ENCODE data around the gene GAL3ST3.

Gene GAL3ST3

GRCh38 chr11:66069715-66070603, 21.0 kb upstream of the GAL3ST3 start, which contains the start of gene PACS1:
PACS1 (plus strand) TSS chr11:66070272; CDS start chr11:66070487, 215 bp downstream.
- peak; percentile 86 to 88 for DNase-seq

- peak; percentile 39 to 67 for DNase-seq
Measured at GRCh38 chr11:66068923-66069714, 20.2 kb upstream of the GAL3ST3 start.

- DNase-seq: peak; percentile 76 to 81
Measured at GRCh38 chr11:66068154-66068821, 19.3 kb upstream of the GAL3ST3 start.

- DNase-seq: no peak
Measured at GRCh38 chr11:66067640-66068039, 18.7 kb upstream of the GAL3ST3 start.

GRCh38 chr11:66066751-66067150, 17.8 kb upstream of the GAL3ST3 start:
- no peak for DNase-seq

- no peak for DNase-seq
Measured at GRCh38 chr11:66064571-66064970, 15.6 kb upstream of the GAL3ST3 start.

- no peak for DNase-seq
Measured at GRCh38 chr11:66063900-66064299, 14.9 kb upstream of the GAL3ST3 start.

GRCh38 chr11:66062408-66062807, 13.4 kb upstream of the GAL3ST3 start:
- no peak for DNase-seq

- no peak for DNase-seq
Measured at GRCh38 chr11:66061268-66061667, 12.3 kb upstream of the GAL3ST3 start.

- no peak for DNase-seq
Measured at GRCh38 chr11:66059966-66060680, 11.2 kb upstream of the GAL3ST3 start.

GRCh38 chr11:66056501-66056900, 7.5 kb upstream of the GAL3ST3 start:
- DNase-seq: no peak

- no peak for DNase-seq
Measured at GRCh38 chr11:66055021-66055420, 6.1 kb upstream of the GAL3ST3 start.

- no peak for DNase-seq
Measured at GRCh38 chr11:66052664-66052982, 3.7 kb upstream of the GAL3ST3 start.

GRCh38 chr11:66051766-66052663, 3.1 kb upstream of the GAL3ST3 start, which contains the start of gene SF3B2:
SF3B2 (plus strand) TSS chr11:66052364; CDS start chr11:66052385, 21 bp downstream.
- DNase-seq: peak; percentile 97 to 98

- no peak for DNase-seq
Measured at GRCh38 chr11:66051371-66051765, 2.4 kb upstream of the GAL3ST3 start.

GRCh38 chr11:66050581-66051231, 1.7 kb upstream of the GAL3ST3 start:
- no peak for DNase-seq

- DNase-seq: no peak
Measured at GRCh38 chr11:66047541-66048365, 1.2 kb downstream of the GAL3ST3 start.

GRCh38 chr11:66046901-66047300, 2.1 kb downstream of the GAL3ST3 start:
- DNase-seq: no peak

- DNase-seq: peak; percentile 82 to 86
Measured at GRCh38 chr11:66045177-66045639, 3.8 kb downstream of the GAL3ST3 start.

GRCh38 chr11:66044757-66045156, 4.2 kb downstream of the GAL3ST3 start:
- DNase-seq: peak in 1 of 2 donors; percentile 2

Measured in CD4-positive, alpha-beta T cell treated with Interleukin-1 beta for 1 hour (primary cell).